Left ventricle myocardium superior (tissue), 1 donor: ENCODE data around the gene NCOA3. TPM values are rescaled to one million over a fixed set of nuclear protein-coding genes. Genes with fewer than 3 reads are reported as not detected.
"Not testable (repeated sequence)": the region's sequence is repeated elsewhere in the genome, so short reads cannot be mapped to it uniquely, and the experiment has no call there.

Source experiments
- ATAC-seq: fragments of 200-7000 bp; cut with Tn5 transposase; one replicate; pipeline ENCODE4 v1.9.1; 2020; ENCODE audit warnings: mild to moderate bottlenecking, moderate library complexity
- DNase-seq: peaks from one replicate; pipeline ENCODE4 v3.0.0-alpha.2; 2020
- intact Hi-C: fragments of 100-400 bp; cut with micrococcal nuclease; formaldehyde crosslinking; loops from one replicate; pipeline ENCODE4 v1.11.0; 2022
- total RNA-seq: library from RNA; stranded (reverse); fragmentation: NEBNext Ultra II Directional; extraction: Animal tissue kit (Norgen Biotek cat#: 25700); gene quantifications from one replicate; pipeline ENCODE4 v1.2.1, GENCODE V29; 2021
- donor health status: DM: no; HTN: yes; CAD: no; lungs with severe emphysema.

The NCOA3 gene
- total RNA-seq, 1 donor from 2014 or later = 23.3 TPM

DNA sequence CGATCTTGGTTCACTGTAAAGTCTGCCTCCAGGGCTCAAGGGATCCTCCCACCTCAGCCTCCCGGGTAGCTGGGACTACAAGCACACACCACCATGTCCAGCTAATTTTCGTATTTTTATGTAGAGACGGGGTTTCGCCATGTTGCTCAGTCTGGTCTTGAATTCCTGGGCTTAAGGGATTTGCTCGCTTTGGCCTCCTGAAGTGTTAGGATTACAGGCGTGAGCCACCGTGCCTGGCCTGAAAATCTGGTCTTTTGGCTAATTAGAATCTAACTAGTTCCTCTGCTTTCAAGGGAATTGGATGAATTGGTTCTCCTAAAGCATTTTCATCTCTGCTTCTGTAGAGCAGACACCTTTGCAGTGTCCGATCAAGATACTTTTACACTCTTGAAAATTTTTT lies 51.3 kb downstream of the NCOA3 start:
- intact Hi-C loops = no loop called here
- no peak for DNase-seq
- no peak for ATAC-seq

DNA sequence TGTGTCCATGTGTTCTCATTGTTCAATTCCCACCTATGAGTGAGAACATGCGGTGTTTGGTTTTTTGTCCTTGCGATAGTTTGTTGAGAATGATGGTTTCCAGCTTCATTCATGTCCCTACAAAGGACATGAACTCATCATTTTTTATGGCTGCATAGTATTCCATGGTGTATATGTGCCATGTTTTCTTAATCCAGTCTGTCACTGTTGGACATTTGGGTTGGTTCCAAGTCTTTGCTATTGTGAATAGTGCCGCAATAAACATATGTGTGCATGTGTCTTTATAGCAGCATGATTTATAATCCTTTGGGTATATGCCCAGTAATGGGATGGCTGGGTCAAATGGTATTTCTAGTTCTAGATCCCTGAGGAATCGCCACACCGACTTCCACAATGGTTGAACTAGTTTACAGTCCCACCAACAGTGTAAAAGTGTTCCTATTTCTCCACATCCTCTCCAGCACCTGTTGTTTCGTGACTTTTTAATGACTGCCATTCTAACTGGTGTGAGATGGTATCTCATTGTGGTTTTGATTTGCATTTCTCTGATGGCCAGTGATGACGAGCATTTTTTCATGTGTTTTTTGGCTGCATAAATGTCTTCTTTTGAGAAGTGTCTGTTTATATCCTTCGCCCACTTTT lies 52.0 kb downstream of the NCOA3 start:
- ATAC-seq, intact Hi-C loops, DNase-seq: not testable (repeated sequence)

GRCh38 chr20:47554283-47554682 lies 52.6 kb downstream of the NCOA3 start:
- ATAC-seq, intact Hi-C loops, DNase-seq: not testable (repeated sequence)

DNA sequence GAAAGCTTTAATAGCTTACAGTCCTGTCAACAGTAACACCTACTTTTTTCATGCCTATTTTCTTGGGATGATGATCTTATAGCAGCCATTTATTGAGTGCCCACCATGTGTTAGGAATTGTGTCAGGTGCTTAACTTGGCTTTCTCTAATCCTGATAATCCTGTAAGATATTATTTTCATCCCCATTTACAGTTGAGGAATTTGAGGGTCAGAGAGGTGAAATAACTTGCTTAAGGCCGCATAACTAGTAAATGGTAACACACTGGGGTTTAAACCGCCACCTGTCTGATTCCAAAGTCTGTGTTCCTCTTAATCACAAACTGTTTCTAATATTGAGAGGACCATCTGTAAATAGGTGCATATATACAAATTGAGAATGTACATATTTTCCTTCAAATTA lies 55.5 kb downstream of the NCOA3 start:
- ATAC-seq (no peak), DNase-seq (no peak)
- intact Hi-C loops = no loop called here

DNA sequence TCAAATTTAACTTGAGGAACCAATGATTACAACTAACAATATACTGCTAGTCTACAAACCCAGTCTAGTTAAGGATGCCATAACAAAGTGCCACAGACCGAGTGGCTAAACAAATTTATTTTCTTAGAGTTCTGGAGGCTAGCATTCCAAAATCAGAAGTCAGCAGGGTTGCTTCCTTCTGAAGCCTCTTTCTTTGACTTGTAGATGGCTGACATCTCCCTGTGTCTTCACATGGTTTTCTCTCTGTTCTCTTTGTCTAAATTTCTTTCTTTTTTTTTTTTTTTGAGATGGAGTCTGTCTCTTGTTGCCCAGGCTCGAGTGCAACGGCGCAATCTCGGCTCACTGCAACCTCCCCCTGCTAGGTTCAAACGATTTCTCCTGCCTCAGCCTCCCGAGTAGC lies 56.1 kb downstream of the NCOA3 start:
- intact Hi-C loops = no loop called here
- DNase-seq (no peak), ATAC-seq (no peak)

DNA sequence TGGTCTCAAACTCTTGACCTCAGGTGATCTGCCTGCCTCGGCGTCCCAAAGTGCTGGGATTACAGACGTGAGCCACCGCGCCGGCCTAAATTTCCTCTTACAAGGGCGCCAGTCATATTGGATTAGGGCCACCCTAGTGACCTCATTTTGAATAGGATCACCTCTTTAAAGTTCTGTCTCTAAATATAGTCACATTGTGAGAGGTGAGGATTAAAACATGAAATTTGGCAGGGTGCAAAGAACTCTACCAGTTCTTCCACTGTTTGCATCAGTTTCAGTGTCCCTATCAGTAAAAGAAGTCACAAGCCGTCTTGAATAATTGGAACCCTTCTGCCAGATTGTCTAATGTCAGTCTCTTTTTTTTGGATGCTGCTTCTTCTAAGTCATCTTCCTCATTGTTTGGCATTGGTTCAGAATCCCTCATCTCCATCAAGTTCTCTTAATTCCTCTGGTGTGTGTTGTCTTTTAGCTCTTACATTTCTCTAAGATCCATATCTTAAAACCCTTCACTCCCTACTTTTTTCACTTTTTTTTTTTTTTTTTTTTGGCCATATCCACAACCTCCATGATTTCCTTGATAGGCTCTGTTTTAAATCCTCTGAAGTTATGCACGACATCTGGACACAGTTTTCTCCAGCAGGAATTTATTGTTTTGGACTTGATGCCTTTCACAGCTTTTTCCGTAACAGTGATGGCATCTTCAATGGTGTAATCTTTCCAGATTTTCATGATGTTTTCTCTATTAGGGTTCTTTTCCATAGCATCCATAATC lies 56.8 kb downstream of the NCOA3 start:
- DNase-seq = no peak

DNA sequence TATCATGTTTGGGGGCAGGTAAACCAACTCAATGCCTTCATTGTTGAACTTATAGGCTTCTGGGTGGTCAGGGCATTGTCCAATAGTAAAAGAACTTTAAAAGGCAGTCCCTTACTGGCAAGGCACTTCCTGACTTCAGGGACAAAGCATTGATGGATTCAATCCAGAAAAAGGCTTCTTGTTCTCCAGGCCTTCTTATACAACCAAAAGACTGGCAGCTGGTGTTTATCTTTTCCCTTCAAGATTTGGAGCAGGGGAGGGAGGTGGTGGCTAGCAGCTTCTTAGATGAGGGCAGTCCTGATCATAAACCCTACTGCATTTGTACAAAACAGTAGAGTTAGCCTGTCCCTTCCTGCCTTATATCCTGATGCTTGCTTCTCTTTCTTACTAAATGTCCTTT lies 57.5 kb downstream of the NCOA3 start:
- DNase-seq = no peak
- intact Hi-C loops = no loop called here
- peak; percentile 40 for ATAC-seq

More for the DNA sequence above, 56.8 kb downstream of the NCOA3 start:
- ATAC-seq = peak; percentile 43
- intact Hi-C loops = no loop called here

DNA sequence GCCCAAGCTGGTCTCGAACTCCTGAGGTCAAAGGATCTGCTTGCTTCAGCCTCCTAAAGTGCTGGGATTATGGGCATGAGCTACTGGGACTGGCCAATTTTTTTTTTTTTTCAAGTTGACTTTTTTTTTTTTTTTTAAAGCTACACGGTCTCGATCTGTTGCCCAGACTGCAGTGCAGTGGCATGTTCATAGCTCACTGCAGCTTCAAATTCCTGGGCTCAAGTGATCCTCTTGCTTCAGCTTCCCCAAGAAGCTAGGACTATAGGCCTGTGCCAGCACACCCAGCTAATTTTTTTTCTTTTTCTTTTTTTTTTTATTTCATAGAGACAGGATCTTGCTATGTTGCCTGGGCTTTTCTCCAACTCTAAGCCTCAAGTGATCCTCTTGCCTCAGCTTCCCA lies 59.5 kb downstream of the NCOA3 start:
- DNase-seq (no peak), ATAC-seq (peak; percentile 47)
- intact Hi-C loops = no loop called here

DNA sequence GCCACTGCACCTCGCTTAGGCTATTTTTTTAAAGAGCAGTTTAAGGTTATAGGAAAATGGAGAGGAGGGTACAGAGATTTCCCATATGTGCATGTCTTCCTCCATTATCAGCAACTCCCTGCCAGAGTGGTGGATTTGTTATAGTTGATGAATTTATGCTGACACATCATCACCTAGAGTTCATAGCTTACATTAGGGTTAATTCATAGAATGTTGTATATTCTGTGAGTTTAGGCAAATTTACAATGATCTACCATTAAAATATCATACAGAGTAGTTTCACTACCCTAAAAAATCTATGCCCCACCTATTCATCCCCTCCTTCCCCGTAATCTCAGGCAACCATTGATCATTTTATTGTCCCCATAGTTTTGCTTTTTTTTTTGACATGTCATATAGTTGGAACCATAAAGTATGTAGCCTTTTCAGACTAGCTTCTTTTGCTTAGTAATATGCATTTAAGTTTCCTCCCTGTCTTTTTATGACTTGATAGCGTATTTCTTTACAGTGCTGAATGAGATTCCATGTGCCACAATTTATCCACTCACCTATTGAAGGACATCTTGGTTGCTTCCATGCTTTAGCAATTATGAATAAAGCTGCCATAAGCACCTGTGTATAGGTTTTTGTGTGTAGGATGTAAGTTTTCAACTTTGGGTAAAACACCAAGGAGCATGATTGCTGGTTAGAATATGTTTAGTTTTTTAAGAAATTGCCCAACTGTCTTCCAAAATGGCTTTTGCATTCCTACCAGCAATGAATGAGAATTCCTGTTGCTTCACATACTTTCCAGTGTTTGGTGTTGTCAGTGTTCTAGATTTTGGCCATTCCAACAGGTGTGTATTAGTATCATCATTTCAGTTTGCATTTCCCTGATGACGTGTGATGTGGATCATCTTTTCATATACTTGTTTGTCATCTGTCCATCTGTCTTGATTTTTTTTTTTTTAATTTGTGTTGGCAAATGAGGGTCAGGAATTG lies 60.2 kb downstream of the NCOA3 start:
- DNase-seq = no peak
- no peak for ATAC-seq
- intact Hi-C loops = no loop called here

DNA sequence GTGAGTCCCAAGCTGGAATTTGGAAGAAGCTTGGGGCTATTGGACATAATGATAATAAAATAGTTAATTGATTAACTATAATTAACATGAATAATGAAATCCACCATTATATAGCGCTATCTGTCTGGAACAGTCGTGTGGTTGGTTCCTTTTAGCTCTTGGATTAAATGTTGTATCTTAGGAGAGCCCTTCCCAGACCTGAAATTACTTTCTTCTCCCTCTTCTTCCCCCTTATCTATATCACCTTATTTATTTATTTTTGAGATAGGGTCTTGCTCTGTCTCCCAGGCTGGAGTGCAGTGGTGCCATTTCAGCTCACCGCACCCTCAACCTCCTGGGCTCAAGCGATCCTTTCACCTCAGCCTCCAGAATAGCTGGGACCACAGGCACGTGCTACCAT lies 64.6 kb downstream of the NCOA3 start:
- intact Hi-C loops = no loop called here

DNA sequence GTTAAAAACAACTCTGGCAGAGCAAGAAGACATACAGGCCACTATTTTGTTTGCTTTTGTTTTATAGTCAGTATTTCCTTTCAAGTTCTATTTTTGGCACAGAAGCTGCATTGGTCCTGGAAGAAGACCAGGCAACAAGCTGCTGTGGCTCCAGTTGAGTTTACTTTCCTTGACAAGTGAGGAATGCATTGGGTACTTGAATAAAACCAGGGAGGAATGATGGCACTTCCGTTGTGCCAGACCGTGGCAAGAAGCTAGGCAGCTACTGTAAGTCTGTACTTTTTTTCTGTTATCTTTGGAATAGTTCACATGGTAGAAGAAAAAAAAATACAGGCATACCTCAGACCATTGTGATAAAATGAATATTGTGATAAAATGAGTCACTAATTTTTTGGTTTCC lies 66.3 kb downstream of the NCOA3 start:
- ATAC-seq (peak; percentile 69), DNase-seq (no peak)
- intact Hi-C loops = no loop called here

More for the DNA sequence above, 64.6 kb downstream of the NCOA3 start:
- DNase-seq (no peak), ATAC-seq (no peak)

- ATAC-seq = no peak
- DNase-seq = no peak
- intact Hi-C loops = no loop called here
Observed at GRCh38 chr20:47568837-47569410, 67.2 kb downstream of the NCOA3 start.

GRCh38 chr20:47571426-47571825 lies 69.7 kb downstream of the NCOA3 start:
- DNase-seq (no peak), ATAC-seq (no peak)
- intact Hi-C loops = loop anchor here (10.0 kb wide), 1 partner anchor 67 kb away; the partner anchor contains the start of gene NCOA3

GRCh38 chr20:47572105-47572729 lies 70.5 kb downstream of the NCOA3 start:
- DNase-seq (no peak), ATAC-seq (no peak)
- intact Hi-C loops = loop anchor here (10.0 kb wide), 1 partner anchor 67 kb away; the partner anchor contains the start of gene NCOA3

DNA sequence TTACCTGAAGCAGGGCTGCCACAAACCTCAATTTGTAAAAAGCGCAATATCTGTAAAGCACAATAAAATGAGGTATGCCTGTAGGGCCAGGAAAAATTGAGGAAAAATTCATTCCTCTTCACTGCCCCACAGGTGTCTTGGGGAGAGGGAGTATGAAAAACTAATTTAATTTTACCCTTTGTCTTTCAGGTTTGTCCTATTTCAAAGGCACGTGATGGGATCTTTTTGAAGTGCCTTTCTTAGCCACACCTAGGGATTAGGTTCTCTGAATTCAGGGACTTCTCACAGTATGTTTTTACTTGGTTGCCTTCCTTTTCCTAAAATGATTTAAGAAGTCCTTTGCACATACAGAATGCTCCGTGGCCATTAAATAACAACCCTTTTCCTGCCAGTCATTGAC lies 71.9 kb downstream of the NCOA3 start:
- DNase-seq = no peak
- ATAC-seq = no peak
- intact Hi-C loops = loop anchor here (10.0 kb wide), 1 partner anchor 69 kb away; the partner anchor contains the start of gene NCOA3

- intact Hi-C loops = loop anchor here (10.0 kb wide), 1 partner anchor 70 kb away; the partner anchor contains the start of gene NCOA3
- peak; percentile 36 for ATAC-seq
- no peak for DNase-seq
Observed at GRCh38 chr20:47574616-47575364, 73.1 kb downstream of the NCOA3 start.

GRCh38 chr20:47576516-47577033 lies 74.9 kb downstream of the NCOA3 start:
- intact Hi-C loops = loop anchor here (10.0 kb wide), 1 partner anchor 72 kb away; the partner anchor contains the start of gene NCOA3
- DNase-seq (peak; percentile 52), ATAC-seq (peak; percentile 92)
